Vagina (tissue), 2 donors: ENCODE data around the gene ABLIM1. TPM values are rescaled to one million over a fixed set of nuclear protein-coding genes. Genes with fewer than 3 reads are reported as not detected.

Experiments
- DNase-seq, 2 donors: peaks; one replicate each; pipeline ENCODE4 v3.0.0-alpha.2; 2017; ENCODE audit errors: extremely low spot score in 2 of 2
- H3K27ac ChIP-seq: fragments of 200-600 bp; sonication (generic); one replicate; pipeline ENCODE4 v1.5.1; 2019
- H3K27me3 ChIP-seq: fragments of 200-600 bp; sonication (generic); one replicate; pipeline ENCODE4 v1.5.1; 2019
- H3K36me3 ChIP-seq, 2 donors: fragments of 200-600 bp; sonication (generic); one replicate each; pipeline ENCODE4 v1.5.1; 2017 to 2019
- H3K4me1 ChIP-seq: fragments of 200-600 bp; sonication (generic); one replicate; pipeline ENCODE4 v1.5.1; 2019
- H3K4me3 ChIP-seq, 2 donors: fragments of 200-600 bp; sonication (generic); 1 replicate in 1 of 2; 2 replicates in 1 of 2; pipeline ENCODE4 v1.5.1; 2016 to 2019
- H3K9me3 ChIP-seq: fragments of 200-600 bp; sonication (generic); one replicate; pipeline ENCODE4 v1.5.1; 2019
- POLR2A ChIP-seq, 2 donors: fragments of 450-650 bp; IDR thresholded peaks; one replicate each; pipeline ENCODE4 v1.6.1; 2017; ENCODE audit warnings: antibody characterized with exemption in 2 of 2, mild to moderate bottlenecking in 2 of 2, moderate library complexity in 2 of 2
- POLR2AphosphoS5 ChIP-seq, 2 donors: sonication (generic); formaldehyde crosslinking; IDR thresholded peaks; one replicate each; pipeline ENCODE4 v1.9.0; 2017; ENCODE audit warnings: antibody characterized with exemption in 2 of 2, mild to moderate bottlenecking in 2 of 2, low read depth in 1 of 2; ENCODE audit not compliant: insufficient read depth in 1 of 2
- intact Hi-C: fragments of 100-400 bp; cut with DNase I; formaldehyde crosslinking; loops from one replicate; pipeline ENCODE4 v1.15.1; 2023
- total RNA-seq: library from RNA; depleted of rRNA; stranded (reverse); fragments of >200 nt; gene quantifications from one replicate; pipeline ENCODE4 v1.2.3, GENCODE V29; 2016
- TF ChIP-seq, protein P1 (sequence below), 3 experiments: fragments of 450-650 bp in 2 of 3; fragments of 200-600 bp in 1 of 3; sonication (generic) in 1 of 3; IDR thresholded peaks; one replicate each; pipeline ENCODE4 v1.5.1; 2017 to 2019; ENCODE audit warnings: antibody characterized with exemption in 3 of 3, mild to moderate bottlenecking in 2 of 3, moderate library complexity in 2 of 3

Gene ABLIM1
- total RNA-seq, 1 donor from 2014 or later, result 176 TPM

DNA sequence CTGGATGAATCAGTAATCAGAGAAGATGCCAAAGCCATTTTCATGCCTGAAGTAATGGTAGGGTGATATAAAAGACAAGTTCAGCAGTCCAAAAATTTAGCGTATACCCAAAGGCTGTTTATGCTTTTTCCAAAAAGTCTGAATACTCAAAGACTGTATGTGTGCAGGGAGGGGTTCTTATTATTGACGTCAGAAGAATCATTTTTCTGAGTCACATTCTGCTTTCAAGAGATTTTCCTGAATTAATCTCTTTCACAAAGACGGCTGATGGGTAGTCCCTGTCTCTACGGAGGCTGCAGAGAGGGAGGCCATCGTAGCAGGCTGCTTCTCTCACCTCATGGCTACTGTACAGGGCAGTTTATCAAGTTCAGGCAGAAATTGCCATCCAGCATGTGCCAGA lies 30.7 kb upstream of the ABLIM1 start:
- Histone ChIP-seq H3K9me3 (no peaks in the 10 kb centered on the region), H3K36me3 (no peaks in the 10 kb centered on the region), H3K4me3 (no peak overlapping the region), H3K27me3 (no peaks in the 10 kb centered on the region), H3K27ac (no peak overlapping the region), H3K4me1 (peaks cover 18% of the 10 kb centered on the region)
- TF ChIP-seq POLR2AphosphoS5 (IDR thresholded peaks at IDR 0.05; ENCODE audit: insufficient read depth in 1 of 2, low read depth in 1 of 2) (no peak), POLR2A (IDR thresholded peaks at IDR 0.05) (no peak)
- TF ChIP-seq, protein P1, sequence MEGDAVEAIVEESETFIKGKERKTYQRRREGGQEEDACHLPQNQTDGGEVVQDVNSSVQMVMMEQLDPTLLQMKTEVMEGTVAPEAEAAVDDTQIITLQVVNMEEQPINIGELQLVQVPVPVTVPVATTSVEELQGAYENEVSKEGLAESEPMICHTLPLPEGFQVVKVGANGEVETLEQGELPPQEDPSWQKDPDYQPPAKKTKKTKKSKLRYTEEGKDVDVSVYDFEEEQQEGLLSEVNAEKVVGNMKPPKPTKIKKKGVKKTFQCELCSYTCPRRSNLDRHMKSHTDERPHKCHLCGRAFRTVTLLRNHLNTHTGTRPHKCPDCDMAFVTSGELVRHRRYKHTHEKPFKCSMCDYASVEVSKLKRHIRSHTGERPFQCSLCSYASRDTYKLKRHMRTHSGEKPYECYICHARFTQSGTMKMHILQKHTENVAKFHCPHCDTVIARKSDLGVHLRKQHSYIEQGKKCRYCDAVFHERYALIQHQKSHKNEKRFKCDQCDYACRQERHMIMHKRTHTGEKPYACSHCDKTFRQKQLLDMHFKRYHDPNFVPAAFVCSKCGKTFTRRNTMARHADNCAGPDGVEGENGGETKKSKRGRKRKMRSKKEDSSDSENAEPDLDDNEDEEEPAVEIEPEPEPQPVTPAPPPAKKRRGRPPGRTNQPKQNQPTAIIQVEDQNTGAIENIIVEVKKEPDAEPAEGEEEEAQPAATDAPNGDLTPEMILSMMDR (IDR thresholded peaks at IDR 0.05), result no peak
- intact Hi-C loops, result no loop called here
- DNase-seq, result no peak

GRCh38 chr10:114687459-114687858 lies 29.4 kb upstream of the ABLIM1 start:
- H3K9me3 ChIP-seq, result no peaks in the 10 kb centered on the region
- no peak for DNase-seq
- no peaks in the 10 kb centered on the region for H3K36me3 ChIP-seq
- peaks cover 24% of the 10 kb centered on the region for H3K4me1 ChIP-seq
- H3K27ac ChIP-seq, result no peak overlapping the region
- H3K27me3 ChIP-seq, result no peaks in the 10 kb centered on the region
- H3K4me3 ChIP-seq, result no peak overlapping the region
- intact Hi-C loops, result no loop called here
- TF ChIP-seq, protein P1 (IDR thresholded peaks at IDR 0.05), result no peak
- TF ChIP-seq POLR2A (IDR thresholded peaks at IDR 0.05) (no peak), POLR2AphosphoS5 (IDR thresholded peaks at IDR 0.05; ENCODE audit: insufficient read depth in 1 of 2, low read depth in 1 of 2) (no peak)

DNA sequence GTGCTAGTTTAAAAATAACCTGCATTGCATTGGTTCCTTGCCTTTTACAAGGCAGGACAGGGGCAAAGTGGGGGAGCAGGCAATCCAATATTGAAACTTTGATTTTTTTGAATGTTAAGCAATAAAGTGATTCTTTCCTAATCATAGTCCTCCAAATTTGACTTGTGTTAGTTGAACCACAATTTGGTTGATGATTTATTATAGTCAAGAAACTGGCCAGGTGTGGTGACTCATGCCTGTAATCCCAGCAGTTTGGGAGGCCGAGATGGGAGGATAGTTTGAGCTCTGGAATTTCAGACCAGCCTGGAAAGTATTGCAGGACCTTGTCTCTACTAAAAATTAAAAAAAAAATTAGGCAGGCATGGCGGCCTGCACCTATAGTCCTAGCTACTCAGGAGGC lies 27.9 kb upstream of the ABLIM1 start:
- Histone ChIP-seq H3K4me1 (peaks cover 34% of the 10 kb centered on the region), H3K36me3 (no peaks in the 10 kb centered on the region)

GRCh38 chr10:114685456-114685855 lies 27.4 kb upstream of the ABLIM1 start:
- H3K27me3 ChIP-seq, result no peaks in the 10 kb centered on the region
- H3K4me3 ChIP-seq, result no peak overlapping the region
- peak overlapping the region; percentile 44 for H3K27ac ChIP-seq
- no peaks in the 10 kb centered on the region for H3K36me3 ChIP-seq
- intact Hi-C loops, result no loop called here
- DNase-seq, result no peak
- TF ChIP-seq, protein P1 (IDR thresholded peaks at IDR 0.05), result no peak
- TF ChIP-seq POLR2A (IDR thresholded peaks at IDR 0.05) (no peak), POLR2AphosphoS5 (IDR thresholded peaks at IDR 0.05; ENCODE audit: insufficient read depth in 1 of 2, low read depth in 1 of 2) (no peak)
- H3K4me1 ChIP-seq, result peaks cover 34% of the 10 kb centered on the region
- H3K9me3 ChIP-seq, result no peaks in the 10 kb centered on the region

More for the DNA sequence above, 27.9 kb upstream of the ABLIM1 start:
- no peaks in the 10 kb centered on the region for H3K27me3 ChIP-seq
- no peak for DNase-seq
- intact Hi-C loops, result no loop called here
- H3K9me3 ChIP-seq, result no peaks in the 10 kb centered on the region
- no peak overlapping the region for H3K4me3 ChIP-seq
- H3K27ac ChIP-seq, result peak overlapping the region; percentile 44
- no peak for TF ChIP-seq POLR2A (IDR thresholded peaks at IDR 0.05)
- TF ChIP-seq, protein P1 (IDR thresholded peaks at IDR 0.05), result no peak
- no peak for TF ChIP-seq POLR2AphosphoS5 (IDR thresholded peaks at IDR 0.05; ENCODE audit: insufficient read depth in 1 of 2, low read depth in 1 of 2)

DNA sequence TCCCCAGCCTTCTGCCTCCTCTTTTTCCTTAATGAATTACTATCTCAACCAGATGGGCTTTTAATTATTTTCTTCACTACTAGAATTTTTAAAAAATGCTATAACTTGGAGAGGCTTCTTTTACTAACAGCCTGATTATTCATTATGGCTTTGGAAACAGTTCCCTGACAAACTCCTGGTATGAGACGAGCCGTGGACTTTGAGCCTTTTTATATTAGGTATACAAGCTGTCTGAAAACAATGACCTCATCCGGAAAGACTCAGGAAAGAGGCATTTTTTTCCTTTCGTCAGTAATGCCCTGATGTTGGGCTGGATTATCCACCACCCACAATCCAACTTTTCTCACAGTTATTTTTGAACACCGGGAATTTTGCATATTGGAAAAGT lies 26.7 kb upstream of the ABLIM1 start:
- Histone ChIP-seq H3K4me3 (peak overlapping the region; percentile 20 to 21), H3K4me1 (peaks cover 34% of the 10 kb centered on the region)

More for the DNA sequence above, 26.7 kb upstream of the ABLIM1 start:
- TF ChIP-seq, protein P1 (IDR thresholded peaks at IDR 0.05), result no peak
- TF ChIP-seq POLR2AphosphoS5 (IDR thresholded peaks at IDR 0.05; ENCODE audit: insufficient read depth in 1 of 2, low read depth in 1 of 2) (peak in 1 of 2 donors; percentile 76), POLR2A (IDR thresholded peaks at IDR 0.05) (no peak)
- Histone ChIP-seq H3K27ac (peak overlapping the region; percentile 44), H3K9me3 (no peaks in the 10 kb centered on the region), H3K27me3 (no peaks in the 10 kb centered on the region), H3K36me3 (no peaks in the 10 kb centered on the region)
- intact Hi-C loops, result no loop called here
- no peak for DNase-seq
